GM13977 (cell line): ENCODE results near the gene MLF1.

Source experiments
- DNase-seq: peaks from one replicate; pipeline ENCODE4 v3.0.0; 2012; ENCODE audit warnings: low spot score
- CTCF ChIP-seq: IDR thresholded peaks from 2 replicates; pipeline ENCODE4 v1.5.1; 2012; ENCODE audit warnings: mild to moderate bottlenecking, control low read depth; ENCODE audit not compliant: insufficient read depth; ENCODE audit errors: extremely low read depth, missing control alignments
- in situ Hi-C: fragments of 300-500 bp; cut with MboI; formaldehyde crosslinking; loops from one replicate; pipeline ENCODE4 v1.12.0; 2022; ENCODE audit warnings: low sequenced_read_pairs, low pct_unique_long_range_greater_than_20kb, mixed read lengths, inconsistent platforms; ENCODE audit not compliant: unreplicated experiment

Gene MLF1

GRCh38 chr3:158572766-158573060 lies 1.7 kb downstream of the MLF1 start:
- TF ChIP-seq CTCF = no peak
- in situ Hi-C loops = no loop called here
- DNase-seq = no peak

GRCh38 chr3:158573714-158574113 lies 2.7 kb downstream of the MLF1 start:
- in situ Hi-C loops = no loop called here
- no peak for TF ChIP-seq CTCF
- DNase-seq = no peak

GRCh38 chr3:158574646-158575045 lies 3.7 kb downstream of the MLF1 start:
- in situ Hi-C loops = no loop called here
- DNase-seq = no peak
- TF ChIP-seq CTCF = no peak

GRCh38 chr3:158590223-158590622 lies 19.2 kb downstream of the MLF1 start:
- DNase-seq = no peak
- TF ChIP-seq CTCF = no peak
- in situ Hi-C loops = no loop called here

- TF ChIP-seq CTCF = no peak
- no peak for DNase-seq
- in situ Hi-C loops = no loop called here
Measured at GRCh38 chr3:158600787-158601186, 29.8 kb downstream of the MLF1 start.

GRCh38 chr3:158602227-158602626 lies 31.2 kb downstream of the MLF1 start:
- no peak for TF ChIP-seq CTCF
- in situ Hi-C loops = no loop called here
- DNase-seq = no peak

- DNase-seq = no peak
- in situ Hi-C loops = no loop called here
- no peak for TF ChIP-seq CTCF
Measured at GRCh38 chr3:158617982-158618875, 47.2 kb downstream of the MLF1 start.
